ENCODE data around the gene CCDC80. TPM values are rescaled to one million over a fixed set of nuclear protein-coding genes. Genes with fewer than 3 reads are reported as not detected.

The CCDC80 gene
- polyA plus RNA-seq, 3 donors: 0.05 TPM; not detected in 2

DNA sequence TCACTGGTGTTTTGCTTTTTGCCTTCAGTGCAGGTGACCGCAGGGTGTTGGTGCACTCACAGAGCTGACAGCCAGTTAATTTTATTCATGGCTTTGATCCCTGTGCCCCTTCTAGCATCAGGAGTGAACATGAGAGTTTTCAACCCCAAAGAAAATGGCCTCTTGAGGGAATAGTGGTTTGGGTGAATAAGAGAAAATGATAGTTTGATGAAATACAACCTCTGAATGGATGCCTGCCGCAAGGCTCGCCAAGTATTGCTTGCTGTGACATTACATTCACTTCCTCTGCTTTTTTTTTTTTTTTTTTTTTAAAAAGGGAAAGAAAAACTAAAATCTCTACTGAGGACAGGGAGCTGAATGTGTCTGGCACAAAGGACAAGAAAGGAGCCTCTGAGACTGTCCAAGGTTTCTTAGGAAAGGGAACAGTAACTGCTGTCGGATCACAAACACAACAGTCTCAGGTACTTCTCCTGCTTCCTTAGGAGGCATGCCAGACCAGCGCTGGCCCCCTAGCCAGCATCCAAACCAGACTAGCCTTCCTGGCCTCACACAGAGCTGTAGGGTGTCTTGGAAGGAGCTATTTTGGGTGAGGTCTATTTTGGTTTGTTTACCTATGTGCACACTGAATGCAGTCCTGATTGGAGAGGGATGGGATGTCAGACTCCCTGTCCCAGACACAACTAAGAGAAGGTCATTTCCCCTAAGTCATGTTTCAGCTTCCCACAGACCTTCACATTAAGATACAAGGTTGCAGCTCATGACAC is 29.0 kb downstream of the CCDC80 start:
- no peak overlapping the region for H3K27ac ChIP-seq (ENCODE audit: low read depth in 1 of 2, low read length in 2 of 2)
- Mint-ChIP-seq H3K36me3 (no peaks in the 10 kb centered on the region), H3K4me1 (peaks cover 6% of the 10 kb centered on the region), H3K27me3 (ENCODE audit: low read depth in 3 of 3) (peaks cover 0 to 2% (median 2%) of the 10 kb centered on the region in 3 donors), H3K4me3 (no peak overlapping the region), H3K9me3 (no peaks in the 10 kb centered on the region), H3K27ac (no peak overlapping the region)
- TF ChIP-seq, protein P1, sequence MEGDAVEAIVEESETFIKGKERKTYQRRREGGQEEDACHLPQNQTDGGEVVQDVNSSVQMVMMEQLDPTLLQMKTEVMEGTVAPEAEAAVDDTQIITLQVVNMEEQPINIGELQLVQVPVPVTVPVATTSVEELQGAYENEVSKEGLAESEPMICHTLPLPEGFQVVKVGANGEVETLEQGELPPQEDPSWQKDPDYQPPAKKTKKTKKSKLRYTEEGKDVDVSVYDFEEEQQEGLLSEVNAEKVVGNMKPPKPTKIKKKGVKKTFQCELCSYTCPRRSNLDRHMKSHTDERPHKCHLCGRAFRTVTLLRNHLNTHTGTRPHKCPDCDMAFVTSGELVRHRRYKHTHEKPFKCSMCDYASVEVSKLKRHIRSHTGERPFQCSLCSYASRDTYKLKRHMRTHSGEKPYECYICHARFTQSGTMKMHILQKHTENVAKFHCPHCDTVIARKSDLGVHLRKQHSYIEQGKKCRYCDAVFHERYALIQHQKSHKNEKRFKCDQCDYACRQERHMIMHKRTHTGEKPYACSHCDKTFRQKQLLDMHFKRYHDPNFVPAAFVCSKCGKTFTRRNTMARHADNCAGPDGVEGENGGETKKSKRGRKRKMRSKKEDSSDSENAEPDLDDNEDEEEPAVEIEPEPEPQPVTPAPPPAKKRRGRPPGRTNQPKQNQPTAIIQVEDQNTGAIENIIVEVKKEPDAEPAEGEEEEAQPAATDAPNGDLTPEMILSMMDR (IDR thresholded peaks at IDR 0.05): no peak
- 100% methylated on average over 1 of the region's 5 CpGs for WGBS (ENCODE audit: insufficient coverage)
- H3K4me1 ChIP-seq (ENCODE audit: control insufficient read depth in 1 of 2, insufficient read depth in 2 of 2, low read length in 2 of 2): peaks cover 0 to 7% of the 10 kb centered on the region in 2 donors
- H3K36me3 ChIP-seq (replicated peaks in 1 of 2; ENCODE audit: control insufficient read depth in 1 of 2, insufficient read depth in 2 of 2, low read length in 2 of 2): no peaks in the 10 kb centered on the region
- no peaks in the 10 kb centered on the region for H3K79me2 ChIP-seq (ENCODE audit: insufficient read depth, low read length)
- no peak overlapping the region for H3K4me3 ChIP-seq (replicated peaks in 1 of 3; ENCODE audit: low read depth in 2 of 3, low read length in 3 of 3)
- no peaks in the 10 kb centered on the region for H3K27me3 ChIP-seq (ENCODE audit: control insufficient read depth in 2 of 2, insufficient read depth in 2 of 2, low read length in 2 of 2)
- no peak overlapping the region for H3K9ac ChIP-seq (ENCODE audit: insufficient read depth, low read length, poor library complexity, severe bottlenecking)
- no peak overlapping the region for H3K4me2 ChIP-seq (replicated peaks; ENCODE audit: extremely low read depth, low read length, poor library complexity, severe bottlenecking)
- H4K20me1 ChIP-seq (ENCODE audit: insufficient read depth, low read length): no peaks in the 10 kb centered on the region
- peak overlapping the region; percentile 36 for H2AFZ ChIP-seq (ENCODE audit: insufficient read depth, low read depth, low read length, poor library complexity, severe bottlenecking)
- H3K9me3 ChIP-seq (replicated peaks in 1 of 2; ENCODE audit: control insufficient read depth in 1 of 2, insufficient read depth in 1 of 2, low read length in 2 of 2): no peaks in the 10 kb centered on the region
- intact Hi-C loops (cut with micrococcal nuclease): no loop called here
- no peak for DNase-seq

- peaks cover 0 to 7% of the 10 kb centered on the region in 2 donors for H3K4me1 ChIP-seq (ENCODE audit: control insufficient read depth in 1 of 2, insufficient read depth in 2 of 2, low read length in 2 of 2)
- peaks cover 0 to 3% of the 10 kb centered on the region in 2 donors for H3K27me3 ChIP-seq (ENCODE audit: control insufficient read depth in 2 of 2, insufficient read depth in 2 of 2, low read length in 2 of 2)
- peak in 1 of 3 donors; percentile 17 for DNase-seq
- intact Hi-C loops (cut with micrococcal nuclease): no loop called here
- TF ChIP-seq, protein P1 (IDR thresholded peaks at IDR 0.05): no peak
- H2AFZ ChIP-seq (ENCODE audit: insufficient read depth, low read depth, low read length, poor library complexity, severe bottlenecking): no peak overlapping the region
- peak overlapping the region in 2 of 7 donors; percentile 44 to 55 for H3K27ac Mint-ChIP-seq
- H3K27ac ChIP-seq (ENCODE audit: low read depth in 1 of 2, low read length in 2 of 2): no peak overlapping the region
- H3K36me3 Mint-ChIP-seq: no peaks in the 10 kb centered on the region
- peaks cover 2 to 3% (median 2%) of the 10 kb centered on the region in 3 donors for H3K27me3 Mint-ChIP-seq (ENCODE audit: low read depth in 3 of 3)
- no peaks in the 10 kb centered on the region for H3K9me3 ChIP-seq (replicated peaks in 1 of 2; ENCODE audit: control insufficient read depth in 1 of 2, insufficient read depth in 1 of 2, low read length in 2 of 2)
- H3K4me3 ChIP-seq (replicated peaks in 1 of 3; ENCODE audit: low read depth in 2 of 3, low read length in 3 of 3): no peak overlapping the region
- no peak overlapping the region for H3K4me2 ChIP-seq (replicated peaks; ENCODE audit: extremely low read depth, low read length, poor library complexity, severe bottlenecking)
- peaks cover 6% of the 10 kb centered on the region for H3K4me1 Mint-ChIP-seq
- H3K79me2 ChIP-seq (ENCODE audit: insufficient read depth, low read length): no peaks in the 10 kb centered on the region
- no peaks in the 10 kb centered on the region for H3K36me3 ChIP-seq (replicated peaks in 1 of 2; ENCODE audit: control insufficient read depth in 1 of 2, insufficient read depth in 2 of 2, low read length in 2 of 2)
- H4K20me1 ChIP-seq (ENCODE audit: insufficient read depth, low read length): no peaks in the 10 kb centered on the region
- 82% methylated on average over 2 of the region's 3 CpGs for WGBS (ENCODE audit: insufficient coverage)
- H3K4me3 Mint-ChIP-seq: no peak overlapping the region
- no peaks in the 10 kb centered on the region for H3K9me3 Mint-ChIP-seq
- no peak overlapping the region for H3K9ac ChIP-seq (ENCODE audit: insufficient read depth, low read length, poor library complexity, severe bottlenecking)
Observed at GRCh38 chr3:112610121-112610520, 30.8 kb downstream of the CCDC80 start.
